Measurements from ENCODE around the gene DIS3L2.

DIS3L2 gene

GRCh38 chr2:231961349-231962166, at the start of gene DIS3L2:
TSS of gene DIS3L2 (plus strand) at chr2:231961713. CDS start at chr2:232014928, 53,215 bp downstream.
- FAIRE-seq (no peak), DNase-seq (ENCODE audit: low spot score) (peak; percentile 69)

GRCh38 chr2:231914077-231914690, 47.3 kb upstream of the DIS3L2 start:
- DNase-seq (ENCODE audit: low spot score) (no peak), FAIRE-seq (no peak)

- DNase-seq (ENCODE audit: low spot score) = no peak
- FAIRE-seq = no peak
Measured at GRCh38 chr2:231917280-231918066, 44.0 kb upstream of the DIS3L2 start.

GRCh38 chr2:231918501-231919330, 42.8 kb upstream of the DIS3L2 start:
- DNase-seq (ENCODE audit: low spot score) (no peak), FAIRE-seq (no peak)

- FAIRE-seq (no peak), DNase-seq (ENCODE audit: low spot score) (no peak)
Measured at GRCh38 chr2:231919341-231920035, 42.0 kb upstream of the DIS3L2 start.

- DNase-seq (ENCODE audit: low spot score) (no peak), FAIRE-seq (no peak)
Measured at GRCh38 chr2:231920366-231920765, 41.1 kb upstream of the DIS3L2 start.

- DNase-seq (ENCODE audit: low spot score) (no peak), FAIRE-seq (no peak)
Measured at GRCh38 chr2:231920795-231921194, 40.7 kb upstream of the DIS3L2 start.

GRCh38 chr2:231922311-231923009, 39.1 kb upstream of the DIS3L2 start:
- FAIRE-seq (no peak), DNase-seq (ENCODE audit: low spot score) (no peak)

GRCh38 chr2:231923010-231923344, 38.5 kb upstream of the DIS3L2 start:
- no peak for DNase-seq (ENCODE audit: low spot score)
- no peak for FAIRE-seq

- FAIRE-seq = no peak
- no peak for DNase-seq (ENCODE audit: low spot score)
Measured at GRCh38 chr2:231923951-231924888, 37.3 kb upstream of the DIS3L2 start.

- no peak for DNase-seq (ENCODE audit: low spot score)
- FAIRE-seq = no peak
Measured at GRCh38 chr2:231924889-231925275, 36.6 kb upstream of the DIS3L2 start.

- DNase-seq (ENCODE audit: low spot score) = peak; percentile 52
- no peak for FAIRE-seq
Measured at GRCh38 chr2:231925303-231926179, 36.0 kb upstream of the DIS3L2 start.

- peak; percentile 14 for DNase-seq (ENCODE audit: low spot score)
- no peak for FAIRE-seq
Measured at GRCh38 chr2:231926180-231926741, 35.3 kb upstream of the DIS3L2 start, which contains the start of gene NPPC. TSS of gene NPPC (minus strand) at chr2:231926396. CDS start at chr2:231926249, 147 bp downstream.

GRCh38 chr2:231926761-231927565, 34.5 kb upstream of the DIS3L2 start:
- DNase-seq (ENCODE audit: low spot score) (no peak), FAIRE-seq (no peak)

GRCh38 chr2:231927566-231927890, 34.0 kb upstream of the DIS3L2 start:
- DNase-seq (ENCODE audit: low spot score) = no peak
- no peak for FAIRE-seq

GRCh38 chr2:231928481-231928880, 33.0 kb upstream of the DIS3L2 start:
- DNase-seq (ENCODE audit: low spot score) (no peak), FAIRE-seq (no peak)
